Fibroblast of villous mesenchyme (primary cell): ENCODE data around the gene EVX2. TPM values are rescaled to one million over a fixed set of nuclear protein-coding genes. Genes with fewer than 3 reads are reported as not detected.

ENCODE experiments used
- DNase-seq: peaks from one replicate; pipeline ENCODE4 v3.0.0-alpha.2; 2010; ENCODE audit warnings: low read depth
- H3K4me3 ChIP-seq: 2 replicates; pipeline ENCODE4 v1.5.1; 2011; ENCODE audit warnings: low read depth, mild to moderate bottlenecking, low read length
- CTCF ChIP-seq: IDR thresholded peaks from 2 replicates; pipeline ENCODE4 v1.5.1; 2012; ENCODE audit warnings: low read depth, mild to moderate bottlenecking, low read length; ENCODE audit not compliant: insufficient read depth
- total RNA-seq: library from RNA; depleted of rRNA; stranded (reverse); fragments of >200 nt; gene quantifications from 2 replicates; pipeline ENCODE4 v1.2.3, GENCODE V29; 2012

EVX2 gene
- total RNA-seq, 1 donor = not detected

- no peak overlapping the region for H3K4me3 ChIP-seq
- TF ChIP-seq CTCF = no peak
- peak; percentile 27 for DNase-seq
Observed at GRCh38 chr2:176125772-176126054, 42.0 kb upstream of the EVX2 start.

GRCh38 chr2:176124947-176125771 lies 41.4 kb upstream of the EVX2 start:
- H3K4me3 ChIP-seq = peak overlapping the region; percentile 51
- no peak for DNase-seq
- no peak for TF ChIP-seq CTCF

- no peak for TF ChIP-seq CTCF
- peak; percentile 34 for DNase-seq
- H3K4me3 ChIP-seq = peak overlapping the region; percentile 51
Observed at GRCh38 chr2:176124110-176124946, 40.6 kb upstream of the EVX2 start.

- TF ChIP-seq CTCF = no peak
- H3K4me3 ChIP-seq = peak overlapping the region; percentile 51
- peak; percentile 44 for DNase-seq
Observed at GRCh38 chr2:176123411-176124109, 39.8 kb upstream of the EVX2 start.

- no peak for TF ChIP-seq CTCF
- H3K4me3 ChIP-seq = peak within 1 kb of the TSS; percentile 51
- DNase-seq = no peak
Observed at GRCh38 chr2:176122683-176123410, 39.1 kb upstream of the EVX2 start, which contains the start of gene HOXD9. TSS of gene HOXD9 (plus strand) at chr2:176122719. CDS start at chr2:176122769, 50 bp downstream.

- TF ChIP-seq CTCF = no peak
- DNase-seq = peak; percentile 81
- peak overlapping the region; percentile 51 for H3K4me3 ChIP-seq
Observed at GRCh38 chr2:176122052-176122682, 38.4 kb upstream of the EVX2 start.
